HG02943 (cell line): Measurements from ENCODE around the gene PARN.

ENCODE experiments used
- ATAC-seq: cut with Tn5 transposase; IDR thresholded peaks from one replicate; pipeline ENCODE4 v1.9.1; 2021; ENCODE audit warnings: mild to moderate bottlenecking, low read depth, moderate library complexity; ENCODE audit not compliant: unreplicated experiment

PARN gene

GRCh38 chr16:14501331-14502255 is 128.5 kb downstream of the PARN start:
- ATAC-seq: no peak

- ATAC-seq: no peak
Observed at GRCh38 chr16:14500791-14501190, 129.3 kb downstream of the PARN start.

GRCh38 chr16:14499110-14499509 is 130.9 kb downstream of the PARN start:
- no peak for ATAC-seq

GRCh38 chr16:14497245-14498082 is 132.6 kb downstream of the PARN start:
- no peak for ATAC-seq

GRCh38 chr16:14496786-14497185 is 133.3 kb downstream of the PARN start:
- ATAC-seq: no peak

- ATAC-seq: no peak
Observed at GRCh38 chr16:14496047-14496770, 133.9 kb downstream of the PARN start.

GRCh38 chr16:14495213-14496046 is 134.6 kb downstream of the PARN start:
- no peak for ATAC-seq

- ATAC-seq: no peak
Observed at GRCh38 chr16:14494396-14494966, 135.6 kb downstream of the PARN start.

GRCh38 chr16:14493791-14494190 is 136.3 kb downstream of the PARN start:
- ATAC-seq: no peak

- no peak for ATAC-seq
Observed at GRCh38 chr16:14492614-14493013, 137.4 kb downstream of the PARN start.

GRCh38 chr16:14491861-14492529 is 138.1 kb downstream of the PARN start:
- no peak for ATAC-seq

- no peak for ATAC-seq
Observed at GRCh38 chr16:14490235-14490634, 139.8 kb downstream of the PARN start.

GRCh38 chr16:14489460-14489859 is 140.6 kb downstream of the PARN start:
- no peak for ATAC-seq

GRCh38 chr16:14487579-14487978 is 142.5 kb downstream of the PARN start:
- no peak for ATAC-seq

GRCh38 chr16:14486520-14487303 is 143.3 kb downstream of the PARN start:
- no peak for ATAC-seq

GRCh38 chr16:14485811-14486519 is 144.1 kb downstream of the PARN start:
- no peak for ATAC-seq

- ATAC-seq: no peak
Observed at GRCh38 chr16:14485121-14485551, 144.9 kb downstream of the PARN start.
